Astrocyte of the cerebellum (primary cell): Measurements from ENCODE around the gene FAM53B.
A peak's percentile ranks its signal among the peaks of the same experiment; 100 is the strongest.

Experiments
- DNase-seq: peaks from one replicate; pipeline ENCODE4 v3.0.0-alpha.2; 2011; ENCODE audit warnings: low read depth
- H3K4me3 ChIP-seq: 2 replicates; pipeline ENCODE4 v1.5.1; 2011; ENCODE audit warnings: mild to moderate bottlenecking, low read depth, low read length, moderate library complexity
- in situ Hi-C: cut with HindIII; loops from 2 replicates; pipeline ENCODE4 v1.10.0; 2017; ENCODE audit warnings: low sequenced_read_pairs
- TF ChIP-seq, protein P1 (sequence below): IDR thresholded peaks from 2 replicates; pipeline ENCODE4 v1.5.1; 2012; ENCODE audit warnings: low read length, low read depth, moderate library complexity, mild to moderate bottlenecking; ENCODE audit errors: missing control alignments

The FAM53B gene

DNA sequence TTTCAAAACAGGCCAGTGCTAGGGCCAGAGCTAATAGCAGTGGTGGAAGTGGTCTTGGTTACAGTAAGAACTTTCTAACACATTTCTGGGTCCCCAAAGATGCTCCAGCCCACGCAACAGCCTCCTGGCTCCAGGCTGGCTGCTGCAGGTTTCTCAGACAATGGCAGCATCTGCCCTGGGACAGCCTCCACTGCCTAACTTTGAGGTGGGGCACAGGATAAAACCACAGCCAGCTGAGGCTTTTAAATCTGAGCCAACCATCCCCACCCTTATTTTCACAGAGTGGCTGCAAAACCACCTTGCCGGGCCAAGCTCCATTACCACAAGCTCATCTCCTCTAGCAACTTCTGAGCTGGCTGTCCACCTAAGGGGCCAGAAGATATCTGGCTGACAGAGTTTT is 84.8 kb downstream of the FAM53B start:
- TF ChIP-seq, protein P1, sequence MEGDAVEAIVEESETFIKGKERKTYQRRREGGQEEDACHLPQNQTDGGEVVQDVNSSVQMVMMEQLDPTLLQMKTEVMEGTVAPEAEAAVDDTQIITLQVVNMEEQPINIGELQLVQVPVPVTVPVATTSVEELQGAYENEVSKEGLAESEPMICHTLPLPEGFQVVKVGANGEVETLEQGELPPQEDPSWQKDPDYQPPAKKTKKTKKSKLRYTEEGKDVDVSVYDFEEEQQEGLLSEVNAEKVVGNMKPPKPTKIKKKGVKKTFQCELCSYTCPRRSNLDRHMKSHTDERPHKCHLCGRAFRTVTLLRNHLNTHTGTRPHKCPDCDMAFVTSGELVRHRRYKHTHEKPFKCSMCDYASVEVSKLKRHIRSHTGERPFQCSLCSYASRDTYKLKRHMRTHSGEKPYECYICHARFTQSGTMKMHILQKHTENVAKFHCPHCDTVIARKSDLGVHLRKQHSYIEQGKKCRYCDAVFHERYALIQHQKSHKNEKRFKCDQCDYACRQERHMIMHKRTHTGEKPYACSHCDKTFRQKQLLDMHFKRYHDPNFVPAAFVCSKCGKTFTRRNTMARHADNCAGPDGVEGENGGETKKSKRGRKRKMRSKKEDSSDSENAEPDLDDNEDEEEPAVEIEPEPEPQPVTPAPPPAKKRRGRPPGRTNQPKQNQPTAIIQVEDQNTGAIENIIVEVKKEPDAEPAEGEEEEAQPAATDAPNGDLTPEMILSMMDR, result no peak
- no peak for DNase-seq
- in situ Hi-C loops, result no loop called here
- H3K4me3 ChIP-seq, result no peak overlapping the region

GRCh38 chr10:124658591-124659242 is 85.5 kb downstream of the FAM53B start:
- no peak for DNase-seq
- TF ChIP-seq, protein P1, result no peak
- in situ Hi-C loops, result no loop called here
- no peak overlapping the region for H3K4me3 ChIP-seq

DNA sequence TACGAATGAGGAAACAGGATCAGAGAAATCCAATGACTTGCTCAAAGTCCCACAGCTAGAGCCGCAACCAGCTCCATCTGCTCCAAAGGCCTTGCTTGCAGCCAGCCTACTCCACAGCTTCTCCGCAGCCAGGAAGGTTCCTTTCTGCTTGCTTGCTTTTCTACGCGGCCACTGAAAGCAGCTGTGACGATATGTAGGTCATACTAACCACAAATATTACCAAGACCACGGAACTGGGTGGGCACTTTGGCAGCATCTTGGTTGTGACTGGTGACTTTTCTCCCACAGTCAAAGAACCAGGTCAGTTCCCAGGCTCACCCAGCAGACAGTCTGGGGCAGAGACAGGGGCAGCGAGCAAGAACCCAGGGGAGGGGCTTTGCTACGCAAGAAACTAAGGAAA is 86.4 kb downstream of the FAM53B start:
- TF ChIP-seq, protein P1, result no peak
- H3K4me3 ChIP-seq, result no peak overlapping the region
- peak; percentile 37 for DNase-seq
- in situ Hi-C loops, result no loop called here

- no peak for DNase-seq
- H3K4me3 ChIP-seq, result no peak overlapping the region
- in situ Hi-C loops, result no loop called here
- TF ChIP-seq, protein P1, result no peak
Observed at GRCh38 chr10:124656541-124656940, 87.6 kb downstream of the FAM53B start.

GRCh38 chr10:124656113-124656490 is 88.1 kb downstream of the FAM53B start:
- TF ChIP-seq, protein P1, result no peak
- H3K4me3 ChIP-seq, result no peak overlapping the region
- in situ Hi-C loops, result no loop called here
- no peak for DNase-seq

- no peak overlapping the region for H3K4me3 ChIP-seq
- TF ChIP-seq, protein P1, result no peak
- no peak for DNase-seq
- in situ Hi-C loops, result no loop called here
Observed at GRCh38 chr10:124655191-124656112, 88.7 kb downstream of the FAM53B start.
